Suprapubic skin (tissue), 4 donors: Measurements from ENCODE around the gene RASAL3.

Experiments used
- CTCF ChIP-seq, 2 donors: fragments of 200-600 bp in 1 of 2; fragments of 450-650 bp in 1 of 2; sonication (generic) in 1 of 2; IDR thresholded peaks; one replicate each; pipeline ENCODE4 v1.5.1; 2016 to 2019; ENCODE audit warnings: antibody characterized with exemption in 2 of 2, mild to moderate bottlenecking in 1 of 2, moderate library complexity in 1 of 2
- EP300 ChIP-seq: sonication (generic); formaldehyde crosslinking; IDR thresholded peaks from one replicate; pipeline ENCODE4 v1.6.1; 2017; ENCODE audit warnings: antibody characterized with exemption
- POLR2A ChIP-seq, 2 donors: fragments of 450-650 bp; IDR thresholded peaks; one replicate each; pipeline ENCODE4 v1.6.1; 2017; ENCODE audit warnings: antibody characterized with exemption in 2 of 2, mild to moderate bottlenecking in 2 of 2, moderate library complexity in 2 of 2
- POLR2AphosphoS5 ChIP-seq, 3 donors: sonication (generic); formaldehyde crosslinking; IDR thresholded peaks; one replicate each; pipeline ENCODE4 v1.6.1; 2017; ENCODE audit warnings: antibody characterized with exemption in 3 of 3

- TF ChIP-seq POLR2AphosphoS5 (IDR thresholded peaks at IDR 0.05) = no peak
- TF ChIP-seq POLR2A (IDR thresholded peaks at IDR 0.05) = no peak
- no peak for TF ChIP-seq CTCF (IDR thresholded peaks at IDR 0.05)
- TF ChIP-seq EP300 = no peak
Measured at GRCh38 chr19:15429825-15430467, 34.4 kb downstream of the RASAL3 start.
